ENCODE data around the gene CREB5. TPM values are rescaled to one million over a fixed set of nuclear protein-coding genes. Genes with fewer than 3 reads are reported as not detected.

Gene CREB5
- total RNA-seq, 2 donors from 2014 or later = 7.7 to 11.6 TPM

- intact Hi-C loops (cut with DNase I) = loop anchor here in 1 of 2 donors (10.0 kb wide), 1 partner anchor 244 kb away; no protein-coding TSS in a partner anchor
- no peak for ATAC-seq
- DNase-seq = no peak
These were observed 226.6 kb downstream of the CREB5 start for GRCh38 chr7:28638914-28639313.

- intact Hi-C loops (cut with DNase I) = no loop called here
- no peak for DNase-seq
- no peak for ATAC-seq
These were observed 227.7 kb downstream of the CREB5 start for GRCh38 chr7:28640001-28640400.

GRCh38 chr7:28641752-28642545 lies 229.6 kb downstream of the CREB5 start:
- ATAC-seq (no peak), DNase-seq (no peak)
- intact Hi-C loops (cut with DNase I) = no loop called here

GRCh38 chr7:28643188-28643569 lies 230.9 kb downstream of the CREB5 start:
- DNase-seq = no peak
- peak in 1 of 2 donors; percentile 63 for ATAC-seq
- intact Hi-C loops (cut with DNase I) = no loop called here

- no peak for DNase-seq
- intact Hi-C loops (cut with DNase I) = no loop called here
These were observed 231.4 kb downstream of the CREB5 start for GRCh38 chr7:28643584-28644340.

GRCh38 chr7:28645866-28646265 lies 233.5 kb downstream of the CREB5 start:
- ATAC-seq = no peak
- no peak for DNase-seq
- intact Hi-C loops (cut with DNase I) = no loop called here

More at GRCh38 chr7:28643584-28644340, 231.4 kb downstream of the CREB5 start:
- ATAC-seq = no peak

GRCh38 chr7:28646376-28647075 lies 234.2 kb downstream of the CREB5 start:
- ATAC-seq = no peak
- intact Hi-C loops (cut with DNase I) = no loop called here
- DNase-seq = no peak

- ATAC-seq = peak in 1 of 2 donors; percentile 17
- no peak for DNase-seq
- intact Hi-C loops (cut with DNase I) = no loop called here
These were observed 234.7 kb downstream of the CREB5 start for GRCh38 chr7:28647076-28647421.

GRCh38 chr7:28649189-28649588 lies 236.9 kb downstream of the CREB5 start:
- intact Hi-C loops (cut with DNase I) = no loop called here
- ATAC-seq = no peak
- no peak for DNase-seq

GRCh38 chr7:28649811-28650210 lies 237.5 kb downstream of the CREB5 start:
- ATAC-seq (no peak), DNase-seq (no peak)
- intact Hi-C loops (cut with DNase I) = no loop called here

GRCh38 chr7:28654110-28654509 lies 241.8 kb downstream of the CREB5 start:
- intact Hi-C loops (cut with DNase I) = no loop called here
- ATAC-seq (no peak), DNase-seq (no peak)

GRCh38 chr7:28656529-28656928 lies 244.2 kb downstream of the CREB5 start:
- DNase-seq = no peak
- no peak for ATAC-seq
- intact Hi-C loops (cut with DNase I) = no loop called here

GRCh38 chr7:28658381-28658780 lies 246.1 kb downstream of the CREB5 start:
- no peak for ATAC-seq
- intact Hi-C loops (cut with DNase I) = no loop called here

GRCh38 chr7:28660132-28660531 lies 247.8 kb downstream of the CREB5 start:
- no peak for ATAC-seq
- no peak for DNase-seq
- intact Hi-C loops (cut with DNase I) = no loop called here

More at GRCh38 chr7:28658381-28658780, 246.1 kb downstream of the CREB5 start:
- no peak for DNase-seq

GRCh38 chr7:28661826-28662595 lies 249.7 kb downstream of the CREB5 start:
- ATAC-seq (no peak), DNase-seq (no peak)
- intact Hi-C loops (cut with DNase I) = no loop called here

- ATAC-seq = no peak
- no peak for DNase-seq
- intact Hi-C loops (cut with DNase I) = no loop called here
These were observed 253.8 kb downstream of the CREB5 start for GRCh38 chr7:28666154-28666553.

GRCh38 chr7:28668085-28668484 lies 255.8 kb downstream of the CREB5 start:
- intact Hi-C loops (cut with DNase I) = no loop called here
- DNase-seq = no peak
- no peak for ATAC-seq

- no peak for DNase-seq
- intact Hi-C loops (cut with DNase I) = no loop called here
- ATAC-seq = peak in 1 of 2 donors; percentile 15
These were observed 257.0 kb downstream of the CREB5 start for GRCh38 chr7:28669330-28669729.

GRCh38 chr7:28671526-28671925 lies 259.2 kb downstream of the CREB5 start:
- intact Hi-C loops (cut with DNase I) = no loop called here
- ATAC-seq (no peak), DNase-seq (no peak)

All from left cardiac atrium (tissue), 4 donors.